ENCODE measurements around the gene LIPT2.

Gene LIPT2

DNA sequence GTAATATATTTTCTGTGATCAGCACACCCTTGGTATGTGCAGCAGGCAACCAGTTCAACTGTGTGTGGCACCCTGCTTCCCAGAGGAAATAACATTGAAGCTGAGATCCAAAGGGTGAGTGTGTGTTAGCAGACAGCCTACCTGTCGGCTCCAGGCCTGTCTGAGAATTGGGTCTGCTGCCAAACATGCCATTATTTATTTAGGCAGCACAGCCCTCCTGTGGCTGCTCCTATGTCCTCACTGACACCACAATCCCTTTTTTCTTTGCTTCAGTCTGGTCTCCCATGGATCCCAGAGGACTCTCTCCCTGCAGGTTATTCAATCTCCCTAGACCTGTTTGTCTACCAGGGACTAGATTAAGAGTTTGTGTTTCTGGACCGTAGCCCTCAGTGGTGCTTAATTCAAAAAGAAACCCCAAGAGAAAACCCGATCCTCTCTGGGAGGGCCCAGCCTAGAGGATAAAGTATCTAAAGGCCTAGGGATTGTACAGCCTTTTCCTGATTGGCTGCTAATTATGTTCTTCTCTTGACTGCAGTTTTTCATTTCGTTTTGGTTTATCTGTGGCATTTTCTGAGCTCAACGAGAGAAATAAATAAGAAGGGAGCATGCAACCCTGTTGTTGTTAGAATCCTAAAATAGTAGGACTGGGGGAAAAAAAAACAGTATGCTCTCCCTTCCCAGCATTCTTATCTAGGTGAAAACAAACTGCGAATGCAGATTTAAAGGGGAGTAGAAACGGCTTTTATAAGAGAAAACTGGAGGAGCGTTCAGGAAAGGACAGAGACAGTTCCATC lies 50.3 kb downstream of the LIPT2 start:
- peak; percentile 35 for DNase-seq (ENCODE audit: extremely low spot score)
- CTCF ChIA-PET, result interaction anchor here (0.7 to 2.6 kb wide), 5 partner anchors 10 to 54 kb away, joined by 3 to 13 read pairs (median 4); no protein-coding TSS in a partner anchor
- TF ChIP-seq ELF4 (IDR thresholded peaks at IDR 0.05), result no peak
- TF ChIP-seq FOXK2 (IDR thresholded peaks at IDR 0.05), result no peak
- no peak for TF ChIP-seq CTBP1 (IDR thresholded peaks at IDR 0.05; ENCODE audit: borderline replicate concordance)
- no peak for TF ChIP-seq LEF1 (IDR thresholded peaks at IDR 0.05; ENCODE audit: borderline replicate concordance)
- no peak for TF ChIP-seq ZNF384 (IDR thresholded peaks at IDR 0.05)
- TF ChIP-seq ARNT (IDR thresholded peaks at IDR 0.05), result no peak
- TF ChIP-seq TARDBP (IDR thresholded peaks at IDR 0.05), result no peak
- TF ChIP-seq FOXM1 (IDR thresholded peaks at IDR 0.05; ENCODE audit: borderline replicate concordance), result no peak
- no peak for TF ChIP-seq SUZ12 (IDR thresholded peaks at IDR 0.05)
- no peak for TF ChIP-seq NFRKB (IDR thresholded peaks at IDR 0.05)
- TF ChIP-seq BHLHE40 (IDR thresholded peaks at IDR 0.05; ENCODE audit: borderline replicate concordance), result no peak
- TF ChIP-seq FOXA1 (IDR thresholded peaks at IDR 0.05), result no peak
- no peak for TF ChIP-seq L3MBTL2 (conservative IDR thresholded peaks at IDR 0.05)
- no peak for TF ChIP-seq HDGF (IDR thresholded peaks at IDR 0.05; ENCODE audit: borderline replicate concordance)
- no peak for TF ChIP-seq SP1 (IDR thresholded peaks at IDR 0.05)
- TF ChIP-seq, protein P1, sequence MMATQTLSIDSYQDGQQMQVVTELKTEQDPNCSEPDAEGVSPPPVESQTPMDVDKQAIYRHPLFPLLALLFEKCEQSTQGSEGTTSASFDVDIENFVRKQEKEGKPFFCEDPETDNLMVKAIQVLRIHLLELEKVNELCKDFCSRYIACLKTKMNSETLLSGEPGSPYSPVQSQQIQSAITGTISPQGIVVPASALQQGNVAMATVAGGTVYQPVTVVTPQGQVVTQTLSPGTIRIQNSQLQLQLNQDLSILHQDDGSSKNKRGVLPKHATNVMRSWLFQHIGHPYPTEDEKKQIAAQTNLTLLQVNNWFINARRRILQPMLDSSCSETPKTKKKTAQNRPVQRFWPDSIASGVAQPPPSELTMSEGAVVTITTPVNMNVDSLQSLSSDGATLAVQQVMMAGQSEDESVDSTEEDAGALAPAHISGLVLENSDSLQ (IDR thresholded peaks at IDR 0.05), result no peak
- POLR2A ChIA-PET, result interaction anchor here (1.5 to 3.0 kb wide), 3 partner anchors 45 to 149 kb away, joined by 5 to 17 read pairs (median 5); partner anchors contain the start of genes PGM2L1 and POLD3

DNA sequence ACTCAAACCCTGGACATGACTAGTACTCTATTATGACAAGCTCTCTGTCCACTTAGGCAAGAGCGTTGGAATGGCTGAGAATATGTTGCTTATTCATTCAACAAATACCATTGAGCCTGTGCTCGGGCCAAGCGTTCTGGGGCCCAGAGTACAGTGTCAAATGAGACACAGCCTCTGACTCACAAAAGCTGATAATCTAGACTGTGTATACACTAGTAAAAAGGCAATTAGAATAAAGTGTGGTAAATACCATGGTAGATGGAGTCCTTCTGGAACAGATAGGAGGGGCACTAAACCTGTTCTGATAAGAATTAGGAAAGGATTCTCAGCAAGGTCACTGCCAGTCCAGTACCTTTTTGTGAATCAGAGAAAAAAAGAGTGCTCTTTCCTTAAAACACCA lies 50.9 kb downstream of the LIPT2 start:
- DNase-seq (ENCODE audit: extremely low spot score), result no peak
- ChIA-PET POLR2A (interaction anchor here (3.0 kb wide), 1 partner anchor 44 kb away, joined by 17 read pairs; the partner anchor contains the start of gene PGM2L1), CTCF (interaction anchor here (1.0 to 1.1 kb wide), 2 partner anchors 11 to 54 kb away, joined by 3 to 4 read pairs; no protein-coding TSS in a partner anchor)
- TF ChIP-seq ZNF384 (IDR thresholded peaks at IDR 0.05) (no peak), ELF4 (IDR thresholded peaks at IDR 0.05) (no peak), L3MBTL2 (conservative IDR thresholded peaks at IDR 0.05) (no peak), CTBP1 (IDR thresholded peaks at IDR 0.05; ENCODE audit: borderline replicate concordance) (no peak), FOXA1 (IDR thresholded peaks at IDR 0.05) (no peak), TARDBP (IDR thresholded peaks at IDR 0.05) (no peak), HDGF (IDR thresholded peaks at IDR 0.05; ENCODE audit: borderline replicate concordance) (no peak), SP1 (IDR thresholded peaks at IDR 0.05) (no peak), SUZ12 (IDR thresholded peaks at IDR 0.05) (no peak), FOXK2 (IDR thresholded peaks at IDR 0.05) (no peak), LEF1 (IDR thresholded peaks at IDR 0.05; ENCODE audit: borderline replicate concordance) (no peak), ARNT (IDR thresholded peaks at IDR 0.05) (no peak), NFRKB (IDR thresholded peaks at IDR 0.05) (no peak), BHLHE40 (IDR thresholded peaks at IDR 0.05; ENCODE audit: borderline replicate concordance) (no peak)
- TF ChIP-seq, protein P1 (IDR thresholded peaks at IDR 0.05), result no peak
